C4-2B (cell line): ENCODE results near the gene ZEB2.

Source experiments
- CTCF ChIP-seq: fragments of 450-650 bp; conservative IDR thresholded peaks from 2 replicates; pipeline ENCODE4 v1.5.1; 2017; ENCODE audit warnings: mild to moderate bottlenecking
- ZFX ChIP-seq: fragments of 450-650 bp; IDR thresholded peaks from 2 replicates; pipeline ENCODE4 v1.6.1; 2017

- TF ChIP-seq CTCF, result no peak
- TF ChIP-seq ZFX, result no peak
These were observed 10.7 kb downstream of the ZEB2 start for GRCh38 chr2:144509001-144509878.
